WTC11 (cell line): ENCODE measurements around the gene GPR139. TPM values are rescaled to one million over a fixed set of nuclear protein-coding genes. Genes with fewer than 3 reads are reported as not detected.

Experiments
- ATAC-seq: fragments of 200-7000 bp; cut with Tn5 transposase; 2 replicates; pipeline ENCODE4 v1.10.0; 2021; ENCODE audit warnings: mild to moderate bottlenecking, moderate library complexity
- CTCF ChIA-PET: fragments of 300-600 bp; sonication (Branson Sonifier 250); formaldehyde crosslinking; loops from one replicate; lab custom pipeline; 2021; ENCODE audit warnings: antibody characterized with exemption; lab: Charles Lee
- POLR2A ChIA-PET: fragments of 350-600 bp; sonication (Branson Sonifier 250); formaldehyde crosslinking; loops from one replicate; lab custom pipeline; 2021; ENCODE audit warnings: antibody characterized with exemption; lab: Charles Lee
- DNase-seq: peaks from one replicate; pipeline ENCODE4 v3.0.0; 2021; ENCODE audit warnings: low spot score
- H3K27ac Mint-ChIP-seq: 2 replicates; pipeline ENCODE4 v1.8.0; 2021; ENCODE audit warnings: mixed read lengths
- H3K27me3 Mint-ChIP-seq: 2 replicates; pipeline ENCODE4 v1.8.0; 2021; ENCODE audit warnings: low read depth, mild to moderate bottlenecking, moderate library complexity, mixed read lengths
- H3K36me3 Mint-ChIP-seq: 2 replicates; pipeline ENCODE4 v1.8.0; 2021; ENCODE audit warnings: mixed read lengths
- H3K4me1 Mint-ChIP-seq: 2 replicates; pipeline ENCODE4 v1.8.0; 2022; ENCODE audit warnings: mixed read lengths
- H3K4me3 Mint-ChIP-seq: 2 replicates; pipeline ENCODE4 v1.8.0; 2021; ENCODE audit warnings: mild to moderate bottlenecking, moderate library complexity, mixed read lengths
- H3K9me3 Mint-ChIP-seq: 2 replicates; pipeline ENCODE4 v1.8.0; 2021; ENCODE audit warnings: mixed read lengths
- ARID4B ChIP-seq: sonication (generic); formaldehyde crosslinking; IDR thresholded peaks from 2 replicates; pipeline ENCODE4 v1.8.0; 2023; ENCODE audit warnings: missing genetic modification reagents, mild to moderate bottlenecking, borderline replicate concordance
- ATF6 ChIP-seq: sonication (generic); formaldehyde crosslinking; IDR thresholded peaks from 2 replicates; pipeline ENCODE4 v1.8.1; 2023; ENCODE audit warnings: mild to moderate bottlenecking, missing genetic modification reagents
- CBFB ChIP-seq: sonication (generic); formaldehyde crosslinking; IDR thresholded peaks from 2 replicates; pipeline ENCODE4 v1.8.1; 2022; ENCODE audit warnings: mild to moderate bottlenecking, low read depth, missing genetic modification reagents
- CDX4 ChIP-seq: fragments of 250-450 bp; sonication (Bioruptor Pico); IDR thresholded peaks from 2 replicates; pipeline ENCODE4 v1.9.0; 2021; ENCODE audit warnings: moderate library complexity, mild to moderate bottlenecking, inconsistent platforms, borderline replicate concordance
- E2F1 ChIP-seq: sonication (generic); formaldehyde crosslinking; IDR thresholded peaks from 2 replicates; pipeline ENCODE4 v1.8.0; 2022; ENCODE audit warnings: mild to moderate bottlenecking, missing genetic modification reagents
- FOXJ3 ChIP-seq: sonication (generic); formaldehyde crosslinking; IDR thresholded peaks from 2 replicates; pipeline ENCODE4 v1.9.0; 2021; ENCODE audit warnings: missing genetic modification reagents, mild to moderate bottlenecking, borderline replicate concordance
- GRHL2 ChIP-seq: fragments of 250-450 bp; sonication (Bioruptor Pico); IDR thresholded peaks from 2 replicates; pipeline ENCODE4 v1.8.0; 2022; ENCODE audit warnings: mild to moderate bottlenecking, moderate library complexity; ENCODE audit not compliant: insufficient replicate concordance, severe bottlenecking
- JAZF1 ChIP-seq: fragments of 250-450 bp; sonication (Bioruptor Pico); IDR thresholded peaks from 2 replicates; pipeline ENCODE4 v1.9.0; 2021; ENCODE audit warnings: moderate library complexity, mild to moderate bottlenecking, inconsistent platforms
- SMAD3 ChIP-seq: sonication (generic); formaldehyde crosslinking; IDR thresholded peaks from 2 replicates; pipeline ENCODE4 v1.8.0; 2022; ENCODE audit warnings: missing genetic modification reagents, mild to moderate bottlenecking, borderline replicate concordance
- ZNF232 ChIP-seq: sonication (generic); formaldehyde crosslinking; IDR thresholded peaks from 2 replicates; pipeline ENCODE4 v1.8.0; 2022; ENCODE audit warnings: mild to moderate bottlenecking, missing genetic modification reagents
- ZNF281 ChIP-seq: sonication (generic); formaldehyde crosslinking; IDR thresholded peaks from 2 replicates; pipeline ENCODE4 v1.8.0; 2023; ENCODE audit warnings: mild to moderate bottlenecking, missing genetic modification reagents
- ZNF425 ChIP-seq: fragments of 250-450 bp; sonication (Bioruptor Pico); conservative IDR thresholded peaks from 2 replicates; pipeline ENCODE4 v1.9.0; 2021; ENCODE audit warnings: mild to moderate bottlenecking
- total RNA-seq: library from RNA; stranded (reverse); gene quantifications from 3 replicates; pipeline ENCODE4 v1.2.3, GENCODE V29; 2021
- TF ChIP-seq, protein P1 (sequence below): fragments of 200-600 bp; IDR thresholded peaks from 2 replicates; pipeline ENCODE4 v1.8.0; 2022; ENCODE audit warnings: antibody characterized with exemption

Gene GPR139
- total RNA-seq, 1 experiment from 2014 or later, result 0.48 TPM

- TF ChIP-seq E2F1 (CRISPR knock-in tag), result no peak
- TF ChIP-seq, protein P1, sequence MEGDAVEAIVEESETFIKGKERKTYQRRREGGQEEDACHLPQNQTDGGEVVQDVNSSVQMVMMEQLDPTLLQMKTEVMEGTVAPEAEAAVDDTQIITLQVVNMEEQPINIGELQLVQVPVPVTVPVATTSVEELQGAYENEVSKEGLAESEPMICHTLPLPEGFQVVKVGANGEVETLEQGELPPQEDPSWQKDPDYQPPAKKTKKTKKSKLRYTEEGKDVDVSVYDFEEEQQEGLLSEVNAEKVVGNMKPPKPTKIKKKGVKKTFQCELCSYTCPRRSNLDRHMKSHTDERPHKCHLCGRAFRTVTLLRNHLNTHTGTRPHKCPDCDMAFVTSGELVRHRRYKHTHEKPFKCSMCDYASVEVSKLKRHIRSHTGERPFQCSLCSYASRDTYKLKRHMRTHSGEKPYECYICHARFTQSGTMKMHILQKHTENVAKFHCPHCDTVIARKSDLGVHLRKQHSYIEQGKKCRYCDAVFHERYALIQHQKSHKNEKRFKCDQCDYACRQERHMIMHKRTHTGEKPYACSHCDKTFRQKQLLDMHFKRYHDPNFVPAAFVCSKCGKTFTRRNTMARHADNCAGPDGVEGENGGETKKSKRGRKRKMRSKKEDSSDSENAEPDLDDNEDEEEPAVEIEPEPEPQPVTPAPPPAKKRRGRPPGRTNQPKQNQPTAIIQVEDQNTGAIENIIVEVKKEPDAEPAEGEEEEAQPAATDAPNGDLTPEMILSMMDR, result no peak
- no peak for TF ChIP-seq GRHL2 (CRISPR knock-in tag)
Observed at GRCh38 chr16:20072146-20072873, 1.4 kb downstream of the GPR139 start (continued).

GRCh38 chr16:20064931-20065330 is 8.8 kb downstream of the GPR139 start:
- ATAC-seq (no peak), DNase-seq (no peak)
- Mint-ChIP-seq H3K4me3 (no peak overlapping the region), H3K4me1 (no peaks in the 10 kb centered on the region), H3K9me3 (peaks cover 15% of the 10 kb centered on the region), H3K27me3 (peaks cover 4% of the 10 kb centered on the region; the same call in 1 of the 2 replicates), H3K27ac (no peak overlapping the region), H3K36me3 (peaks cover 21% of the 10 kb centered on the region)
- ChIA-PET CTCF (interaction anchor here (0.7 to 1.8 kb wide), 4 partner anchors 65 to 321 kb away, joined by 3 to 6 read pairs (median 3); no protein-coding TSS in a partner anchor), POLR2A (interaction anchor here (0.6 kb wide), 2 partner anchors 146 to 236 kb away, joined by 3 to 4 read pairs; no protein-coding TSS in a partner anchor)
- TF ChIP-seq ZNF281 (CRISPR knock-in tag), result no peak
- no peak for TF ChIP-seq GRHL2 (CRISPR knock-in tag)

DNA sequence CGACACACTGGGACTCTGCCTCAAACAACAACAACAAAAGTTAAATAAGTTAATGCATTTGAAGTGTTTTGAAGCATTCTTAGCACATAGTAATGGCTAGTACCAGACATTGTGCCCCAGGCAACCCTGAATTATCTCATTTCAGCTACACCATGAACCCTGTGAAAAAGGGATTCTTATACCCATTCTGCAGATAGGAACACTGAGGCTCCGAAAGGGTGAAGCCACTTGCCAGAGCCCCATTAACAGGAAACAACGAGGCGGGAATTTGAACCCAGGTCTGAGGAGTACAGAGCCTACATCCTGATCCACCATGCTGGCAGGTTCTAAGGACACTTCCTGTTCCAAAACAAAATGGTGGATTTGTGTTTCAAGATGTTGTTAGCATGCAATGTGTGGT is 9.2 kb downstream of the GPR139 start:
- Mint-ChIP-seq H3K9me3 (peaks cover 15% of the 10 kb centered on the region), H3K27me3 (peaks cover 4% of the 10 kb centered on the region; the same call in 1 of the 2 replicates), H3K36me3 (peaks cover 19% of the 10 kb centered on the region), H3K27ac (no peak overlapping the region), H3K4me3 (no peak overlapping the region), H3K4me1 (no peaks in the 10 kb centered on the region)
- DNase-seq (no peak), ATAC-seq (no peak)
- CTCF ChIA-PET, result interaction anchor here (1.0 to 1.8 kb wide), 4 partner anchors 157 to 321 kb away, joined by 3 to 6 read pairs (median 4); no protein-coding TSS in a partner anchor
- POLR2A ChIA-PET, result interaction anchor here (0.6 kb wide), 1 partner anchor 145 kb away, joined by 4 read pairs; no protein-coding TSS in a partner anchor
- TF ChIP-seq ATF6 (CRISPR knock-in tag) (no peak), ZNF232 (no peak), CBFB (CRISPR knock-in tag) (no peak), FOXJ3 (CRISPR knock-in tag) (no peak), ARID4B (CRISPR knock-in tag) (no peak), SMAD3 (no peak), JAZF1 (CRISPR knock-in tag) (no peak), CDX4 (no peak), ZNF425 (no peak)
